Activated T-cell treated with anti-CD3 and anti-CD28 coated beads for 24 hours (primary cell): ENCODE data around the gene COL13A1.

Experiments
- DNase-seq: peaks from one replicate; pipeline ENCODE4 v3.0.0-alpha.2; 2020; ENCODE audit warnings: low read depth

COL13A1 gene

GRCh38 chr10:69890065-69890847 is 88.5 kb downstream of the COL13A1 start:
- DNase-seq: no peak

- no peak for DNase-seq
These were observed 89.4 kb downstream of the COL13A1 start for GRCh38 chr10:69891057-69891617.

- no peak for DNase-seq
These were observed 90.7 kb downstream of the COL13A1 start for GRCh38 chr10:69892406-69892805.

DNA sequence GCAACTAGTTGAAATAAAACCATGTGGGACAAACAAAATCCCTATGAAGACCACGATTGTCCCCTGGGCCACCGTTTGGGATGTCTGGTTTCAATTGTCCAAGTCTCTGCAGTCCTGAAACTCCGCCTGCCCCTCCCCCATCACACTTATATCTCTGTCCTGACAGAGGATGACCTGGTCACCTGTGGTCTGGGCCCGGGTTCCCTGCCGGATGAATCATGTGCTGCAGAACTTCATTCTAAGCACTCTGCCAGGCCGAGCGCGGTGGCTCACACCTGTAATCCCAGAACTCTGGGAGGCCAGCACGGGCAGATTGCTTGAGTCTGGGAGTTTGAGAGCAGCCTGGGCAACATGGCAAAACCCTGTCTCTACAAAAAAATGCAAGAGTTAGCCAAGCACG is 91.1 kb downstream of the COL13A1 start:
- no peak for DNase-seq

DNA sequence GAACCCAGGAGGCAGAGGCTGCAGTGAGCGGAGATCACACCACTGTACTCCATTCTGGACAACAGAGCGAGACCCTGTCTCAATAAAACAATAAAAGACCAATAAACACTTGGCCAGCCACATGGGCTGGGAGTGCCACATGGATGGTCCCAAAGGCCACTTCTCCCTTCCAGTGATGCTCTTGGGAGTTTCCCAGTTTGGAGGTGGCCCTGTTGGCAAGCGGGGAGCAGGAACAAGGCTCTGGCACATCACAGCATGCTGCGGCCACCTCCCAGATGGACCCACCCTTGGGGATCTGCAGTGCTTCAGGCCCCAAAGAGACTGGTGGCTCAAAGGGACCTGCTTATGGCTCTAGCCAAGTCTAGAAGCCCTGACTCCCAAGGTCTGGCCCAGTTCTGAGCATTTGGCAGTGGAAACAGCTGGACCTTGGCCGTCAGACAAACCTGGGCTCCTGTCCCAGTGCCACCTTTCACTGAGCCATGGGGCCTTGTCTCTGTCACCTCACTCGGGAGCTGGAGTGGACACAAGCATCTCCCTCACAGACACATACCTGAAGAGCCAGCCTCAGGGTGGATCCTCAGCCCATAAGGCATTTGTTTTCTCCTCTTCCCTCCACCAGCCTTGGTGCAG is 91.7 kb downstream of the COL13A1 start:
- DNase-seq: no peak

DNA sequence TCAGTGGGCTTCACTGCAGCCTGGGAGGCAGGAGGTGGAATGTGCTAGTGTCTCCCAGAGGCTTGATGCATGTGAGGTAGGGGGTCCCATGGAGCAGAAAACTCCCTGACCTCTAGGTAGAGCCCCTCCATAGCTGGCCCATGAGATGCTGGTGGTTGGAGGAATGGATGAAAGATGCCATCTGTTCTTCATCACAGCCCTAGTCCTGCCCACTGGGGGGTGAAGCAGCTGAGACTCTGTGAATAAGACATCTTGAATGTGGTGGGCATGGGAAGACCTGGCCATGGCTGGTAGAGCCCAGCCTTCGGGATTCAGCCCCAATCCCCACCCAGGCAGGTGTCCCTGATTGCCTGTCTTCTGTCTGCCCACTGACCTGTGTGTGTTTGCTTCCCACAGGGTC is 92.5 kb downstream of the COL13A1 start:
- DNase-seq: no peak

GRCh38 chr10:69895759-69896158 is 94.1 kb downstream of the COL13A1 start:
- DNase-seq: no peak

GRCh38 chr10:69896606-69897231 is 95.0 kb downstream of the COL13A1 start:
- no peak for DNase-seq

DNA sequence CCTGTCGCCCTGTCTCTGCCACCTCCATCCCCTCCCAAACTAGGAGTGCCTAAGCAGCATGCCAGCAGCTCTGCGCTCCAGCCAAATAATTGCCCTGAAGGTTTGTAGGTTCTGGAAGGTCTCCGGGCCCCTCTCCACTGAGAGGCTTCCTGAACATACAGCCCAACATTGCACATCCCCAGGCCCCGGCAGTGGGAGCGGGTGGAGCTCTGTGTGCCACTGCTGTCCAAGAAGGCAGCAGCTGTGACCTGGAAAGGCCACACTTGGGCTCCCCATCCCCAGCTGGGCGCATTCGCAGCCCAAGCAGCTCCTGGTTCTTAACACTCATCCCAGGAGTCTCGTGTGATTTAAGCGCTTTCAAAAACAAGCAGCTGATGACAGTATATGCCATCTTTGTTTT is 95.7 kb downstream of the COL13A1 start:
- DNase-seq: no peak

DNA sequence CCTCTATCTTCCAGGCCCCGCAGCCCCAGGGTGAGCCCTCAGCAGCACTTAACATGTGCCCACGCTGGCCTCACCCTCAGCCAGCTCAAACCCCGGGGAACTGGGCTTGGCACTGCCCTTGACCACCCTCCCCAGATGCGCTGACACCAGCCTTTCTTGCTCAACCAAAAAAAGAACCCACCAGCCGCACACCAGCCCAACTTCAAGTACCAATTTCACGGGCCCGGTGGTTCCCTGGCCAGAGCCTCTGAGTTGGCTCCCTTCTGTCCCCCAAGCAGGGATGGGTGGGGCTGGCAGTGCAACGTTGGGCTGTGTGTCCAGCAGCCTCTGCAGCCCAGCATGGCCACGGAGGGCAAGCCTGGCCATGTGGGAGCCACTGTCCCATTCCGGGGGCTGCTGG is 96.3 kb downstream of the COL13A1 start:
- DNase-seq: no peak

GRCh38 chr10:69898524-69898923 is 96.8 kb downstream of the COL13A1 start:
- DNase-seq: no peak

DNA sequence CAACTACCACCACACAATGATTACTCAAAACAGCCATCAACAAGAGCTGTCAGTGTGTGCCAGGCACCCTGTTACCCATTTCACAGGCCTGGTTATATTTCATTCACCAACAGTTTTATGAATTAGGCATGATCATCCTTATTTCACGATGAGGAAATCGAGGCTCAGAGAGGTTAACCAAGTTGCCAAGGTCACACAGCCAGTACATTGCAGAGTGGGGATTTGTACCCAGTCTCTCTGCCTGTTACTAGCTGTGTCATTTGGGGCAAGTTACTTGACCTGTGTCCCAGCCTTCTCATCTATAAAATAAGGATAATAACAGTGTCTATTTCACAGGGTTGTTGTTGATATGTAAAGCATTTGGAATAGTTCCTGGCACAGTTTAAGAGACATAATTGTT is 97.2 kb downstream of the COL13A1 start:
- no peak for DNase-seq

- DNase-seq: no peak
These were observed 98.3 kb downstream of the COL13A1 start for GRCh38 chr10:69899727-69900595.

GRCh38 chr10:69901022-69901421 is 99.3 kb downstream of the COL13A1 start:
- no peak for DNase-seq

- no peak for DNase-seq
These were observed 100.2 kb downstream of the COL13A1 start for GRCh38 chr10:69901628-69902505.

DNA sequence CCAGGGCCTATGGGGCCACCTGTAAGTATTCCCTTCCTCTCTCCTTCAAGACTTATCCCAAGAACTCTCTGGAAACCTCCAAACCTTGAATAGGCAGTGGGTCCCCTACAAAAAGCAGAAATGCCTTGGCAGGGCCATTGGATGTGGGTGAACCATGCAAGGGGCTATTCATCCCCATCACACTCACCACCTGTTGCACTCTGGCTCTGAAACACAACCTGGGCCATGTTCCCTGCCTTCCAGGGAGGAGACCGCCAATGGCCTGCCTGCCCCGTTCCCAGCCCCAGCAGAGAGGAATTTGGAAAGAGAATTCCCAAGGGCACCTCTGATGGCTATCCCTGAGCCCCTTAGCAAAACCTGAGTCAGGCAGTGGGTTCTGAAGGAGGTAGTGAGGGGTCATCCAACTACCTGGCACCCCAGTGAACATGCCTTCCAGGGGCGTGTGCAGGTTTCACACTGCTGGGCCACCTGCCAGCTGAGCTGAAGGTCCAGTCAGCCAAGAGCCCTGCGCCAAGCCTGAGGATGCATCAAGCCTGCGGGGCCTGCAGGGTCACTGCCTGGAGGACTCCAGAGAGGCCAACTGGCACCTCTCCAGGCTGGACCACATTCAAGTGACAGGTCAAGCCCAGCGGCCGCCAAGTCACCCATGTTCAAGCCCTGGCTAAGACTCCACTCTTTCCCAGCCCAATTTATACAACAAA is 101.3 kb downstream of the COL13A1 start:
- DNase-seq: no peak

GRCh38 chr10:69904533-69904932 is 102.8 kb downstream of the COL13A1 start:
- DNase-seq: no peak

GRCh38 chr10:69906425-69906824 is 104.7 kb downstream of the COL13A1 start:
- DNase-seq: no peak

- no peak for DNase-seq
These were observed 105.8 kb downstream of the COL13A1 start for GRCh38 chr10:69907517-69907916.

DNA sequence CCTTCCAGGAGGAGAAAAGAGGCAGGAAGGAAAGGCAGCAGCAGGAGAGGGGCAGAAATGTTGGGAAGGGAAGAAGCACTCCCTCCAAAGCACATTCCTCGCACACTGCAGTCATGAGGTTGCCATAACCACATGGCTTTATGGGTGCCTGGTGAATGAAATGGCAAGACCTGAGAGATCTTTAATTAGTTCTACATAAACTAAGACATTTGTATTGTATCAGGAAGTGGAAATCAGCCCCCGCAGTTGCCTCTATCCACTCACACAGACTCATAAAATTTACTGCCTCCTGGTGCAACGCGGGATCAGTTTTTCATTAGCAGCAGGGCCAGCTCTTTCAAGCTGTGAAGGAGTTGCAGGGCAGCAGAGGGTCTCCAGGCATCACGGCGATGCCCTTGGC is 106.4 kb downstream of the COL13A1 start:
- no peak for DNase-seq
